MM.1S (cell line): ENCODE results near the gene GALNT10.

ENCODE experiments used
- CTCF ChIP-seq: fragments of 300-600 bp; sonication (generic); IDR thresholded peaks from 2 replicates; pipeline ENCODE4 v1.5.1; 2016; ENCODE audit warnings: antibody characterized with exemption, low read length, mixed read lengths
- EZH2 ChIP-seq: fragments of 300-600 bp; sonication (generic); optimal IDR thresholded peaks from 2 replicates; pipeline ENCODE3; 2017; ENCODE audit warnings: low read depth, mild to moderate bottlenecking, antibody characterized with exemption, low read length, mixed read lengths
- EZH2phosphoT487 ChIP-seq: fragments of 300-600 bp; sonication (generic); IDR thresholded peaks from 2 replicates; pipeline ENCODE4 v1.6.1; 2018; ENCODE audit warnings: antibody characterized with exemption, low read length

DNA sequence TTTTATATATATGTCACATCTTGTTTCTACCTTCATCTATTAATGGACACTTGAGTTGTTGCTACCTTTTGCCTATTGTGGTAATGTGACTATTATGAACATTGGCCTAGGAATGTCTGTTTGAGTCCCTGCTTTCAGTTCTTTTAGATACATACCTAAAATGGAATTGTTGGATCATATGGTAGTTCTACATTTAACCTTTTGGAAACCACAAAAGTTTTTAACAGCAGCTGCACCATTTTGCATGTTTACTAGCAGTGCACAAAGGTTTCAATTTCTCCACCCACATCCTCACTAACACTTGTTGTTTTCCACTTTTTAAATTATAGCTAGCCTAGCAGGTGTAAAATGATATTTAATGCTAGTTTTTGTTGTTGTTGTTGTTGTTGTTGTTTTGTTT lies 88.4 kb downstream of the GALNT10 start:
- TF ChIP-seq CTCF (no peak), EZH2 (no peak), EZH2phosphoT487 (no peak)
